GM12878 (cell line): ENCODE measurements around the gene DCLRE1B. TPM values are rescaled to one million over a fixed set of nuclear protein-coding genes. Genes with fewer than 3 reads are reported as not detected.
A peak's percentile ranks its signal among the peaks of the same experiment; 100 is the strongest.

Source experiments
- ATAC-seq: fragments of 200-7000 bp; cut with Tn5 transposase; 3 replicates; pipeline ENCODE4 v1.9.1; 2020; ENCODE audit warnings: mild to moderate bottlenecking, moderate library complexity
- BruUV-seq: library from RNA; stranded (reverse); fragments of 400-500 nt; replicated peaks from 2 replicates; lab custom pipeline; 2021; lab: Mats Ljungman, UMichigan
- CTCF ChIA-PET: fragments of 300-600 bp; sonication (Branson Sonifier 250); formaldehyde crosslinking; extraction: SDS; loops from one replicate; lab custom pipeline; 2021; ENCODE audit warnings: inconsistent platforms; lab: Yijun Ruan, JAX
- POLR2A ChIA-PET: fragments of 350-600 bp; formaldehyde crosslinking; extraction: SDS; loops from one replicate; lab custom pipeline; 2021; ENCODE audit warnings: inconsistent platforms; lab: Charles Lee
- RAD21 ChIA-PET: fragments of 300-600 bp; sonication (Branson Sonifier 250); formaldehyde crosslinking; loops from one replicate; lab custom pipeline; 2023; ENCODE audit warnings: antibody characterized with exemption; ENCODE audit not compliant: unreplicated experiment; lab: Charles Lee
- SMC1A ChIA-PET: fragments of 300-600 bp; sonication (Branson Sonifier 250); formaldehyde crosslinking; loops from one replicate; lab custom pipeline; 2023; ENCODE audit not compliant: unreplicated experiment, uncharacterized antibody; lab: Charles Lee
- DNase-seq: peaks from one replicate; pipeline ENCODE4 v3.0.0-alpha.2; 2011; ENCODE audit warnings: low read depth, low spot score
- FAIRE-seq: peaks from 3 replicates; lab custom pipeline; 2011; peaks lifted over from hg19 to GRCh38; lab: Jason Lieb, UNC
- H2AFZ ChIP-seq: 2 replicates; pipeline ENCODE4 v1.6.0; 2011; ENCODE audit warnings: low read depth, low read length, control low read depth; ENCODE audit not compliant: control insufficient read depth
- H3K27ac ChIP-seq: 2 replicates; pipeline ENCODE4 v1.5.1; 2011; ENCODE audit warnings: control low read depth; ENCODE audit not compliant: control insufficient read depth, insufficient read depth
- H3K27me3 ChIP-seq, 2 experiments: replicated peaks in 1 of 2; 2 replicates each; pipeline versions ENCODE4 v1.6.0 to v1.6.1; 2011; ENCODE audit warnings: low read length in 1 of 2; ENCODE audit not compliant: control insufficient read depth in 2 of 2, insufficient read depth in 2 of 2
- H3K36me3 ChIP-seq, 2 experiments: 2 replicates each; pipeline ENCODE4 v1.5.1; 2011; ENCODE audit warnings: low read length in 1 of 2; ENCODE audit not compliant: control insufficient read depth in 2 of 2, insufficient read depth in 2 of 2
- H3K4me1 ChIP-seq: 2 replicates; pipeline ENCODE4 v1.6.1; 2011; ENCODE audit warnings: mild to moderate bottlenecking, low read length, moderate library complexity, mixed read lengths; ENCODE audit not compliant: control insufficient read depth, insufficient read depth
- H3K4me2 ChIP-seq: 2 replicates; pipeline ENCODE4 v1.6.0; 2011; ENCODE audit warnings: control low read depth; ENCODE audit not compliant: control insufficient read depth, insufficient read depth
- H3K4me3 ChIP-seq: fragments of 200-600 bp; sonication (generic); 2 replicates; pipeline ENCODE4 v1.5.1; 2016
- H3K79me2 ChIP-seq: 2 replicates; pipeline ENCODE4 v1.6.0; 2011; ENCODE audit warnings: low read length; ENCODE audit not compliant: control insufficient read depth, insufficient read depth
- H3K9ac ChIP-seq: 2 replicates; pipeline ENCODE4 v1.8.0; 2011; ENCODE audit warnings: low read length, control low read depth, mixed read lengths; ENCODE audit not compliant: control insufficient read depth, insufficient read depth
- H3K9me3 ChIP-seq: replicated peaks from 3 replicates; pipeline ENCODE4 v1.5.1; 2011; ENCODE audit warnings: mild to moderate bottlenecking, low read length; ENCODE audit not compliant: control insufficient read depth, insufficient read depth
- H4K20me1 ChIP-seq: 2 replicates; pipeline ENCODE4 v1.6.0; 2011; ENCODE audit not compliant: control insufficient read depth, insufficient read depth
- CBX5 ChIP-seq: sonication (generic); IDR thresholded peaks from 2 replicates; pipeline ENCODE4 v1.6.1; 2016; ENCODE audit warnings: low read depth, moderate library complexity, mild to moderate bottlenecking, inconsistent platforms
- DPF2 ChIP-seq: fragments of 450-650 bp; IDR thresholded peaks from 2 replicates; pipeline ENCODE4 v1.6.1; 2017; ENCODE audit warnings: mild to moderate bottlenecking
- EED ChIP-seq: sonication (generic); IDR thresholded peaks from 2 replicates; pipeline ENCODE4 v1.6.1; 2016; ENCODE audit warnings: antibody characterized with exemption, low read depth
- ESRRA ChIP-seq: IDR thresholded peaks from 2 replicates; pipeline ENCODE4 v1.6.1; 2012; ENCODE audit warnings: mild to moderate bottlenecking, low read length, improper control_type of control experiment
- HSF1 ChIP-seq: fragments of 150-350 bp; IDR thresholded peaks from 2 replicates; pipeline ENCODE4 v1.6.1; 2014; ENCODE audit warnings: mild to moderate bottlenecking, low read depth, low read length
- IKZF1 ChIP-seq: fragments of 450-650 bp; conservative IDR thresholded peaks from 2 replicates; pipeline ENCODE4 v1.6.1; 2017; ENCODE audit warnings: antibody characterized with exemption, mild to moderate bottlenecking
- IRF5 ChIP-seq: fragments of 450-650 bp; IDR thresholded peaks from 2 replicates; pipeline ENCODE4 v1.6.1; 2017; ENCODE audit warnings: borderline replicate concordance
- PBX3 ChIP-seq: IDR thresholded peaks from 2 replicates; pipeline ENCODE4 v1.6.1; 2011; ENCODE audit warnings: mild to moderate bottlenecking, low read depth, low read length, moderate library complexity; ENCODE audit not compliant: insufficient replicate concordance
- RAD21 ChIP-seq: IDR thresholded peaks from 2 replicates; pipeline ENCODE4 v1.6.1; 2011; ENCODE audit warnings: mild to moderate bottlenecking, low read depth, low read length, moderate library complexity; ENCODE audit not compliant: insufficient read depth
- ZNF217 ChIP-seq: fragments of 450-650 bp; IDR thresholded peaks from 2 replicates; pipeline ENCODE4 v1.6.1; 2017; ENCODE audit warnings: antibody characterized with exemption, mild to moderate bottlenecking
- WGBS: methylation state at CpG from one replicate; pipeline ENCODE4 v1.1.6; 2016; ENCODE audit warnings: low lambda C conversion rate; ENCODE audit not compliant: insufficient replicate concordance, insufficient coverage; ENCODE audit errors: missing lambda C conversion rate; 5-methylcytosine and 5-hydroxymethylcytosine counted together
- in situ Hi-C: fragments of 300-500 bp; cut with MboI; formaldehyde crosslinking; loops from 9 replicates; pipeline ENCODE4 v1.14.3; 2018; ENCODE audit warnings: mixed read lengths
- intact Hi-C: fragments of 100-400 bp; cut with micrococcal nuclease; formaldehyde crosslinking; loops from one replicate; pipeline ENCODE4 v1.14.2; 2022; ENCODE audit not compliant: unreplicated experiment
- polyA plus RNA-seq, 11 experiments: library from polyadenylated mRNA; depleted of rRNA in 4 of 11; unstranded in 6 of 11; stranded (reverse) in 5 of 11; fragments of >200 nt; fragmentation: Nextera tagmentation in 4 of 11; fragmentation: Illumina TruSeq in 1 of 11; extraction: Ambion mirVana in 4 of 11; extraction: Trizol in 1 of 11; gene quantifications; 1 replicate in 1 of 11; 2 replicates in 10 of 11; pipeline versions ENCODE4 v1.2.1 to v1.2.3, GENCODE V29; 2011 to 2016; ENCODE audit warnings: inconsistent platforms in 2 of 11, missing spikeins in 2 of 11, low read depth in 1 of 11
- total RNA-seq, 4 experiments: library from RNA; depleted of rRNA in 3 of 4; stranded (reverse); fragments of >200 nt in 3 of 4; fragmentation: Illumina TruSeq in 1 of 4; extraction: Trizol in 1 of 4; gene quantifications; 2 replicates each; pipeline versions ENCODE4 v1.2.1 to v1.2.3, GENCODE V29; 2013 to 2021

DCLRE1B gene
- total and polyA plus RNA-seq, 10 of the 15 experiments (the other 5 are each of a cell fraction or from before 2014, with no cell fraction given), result 5.4 to 18.3 (median 13.4) TPM

GRCh38 chr1:113872219-113872935 lies 32.7 kb upstream of the DCLRE1B start (continued):
- no peak for TF ChIP-seq IRF5
- TF ChIP-seq CBX5, result no peak

DNA sequence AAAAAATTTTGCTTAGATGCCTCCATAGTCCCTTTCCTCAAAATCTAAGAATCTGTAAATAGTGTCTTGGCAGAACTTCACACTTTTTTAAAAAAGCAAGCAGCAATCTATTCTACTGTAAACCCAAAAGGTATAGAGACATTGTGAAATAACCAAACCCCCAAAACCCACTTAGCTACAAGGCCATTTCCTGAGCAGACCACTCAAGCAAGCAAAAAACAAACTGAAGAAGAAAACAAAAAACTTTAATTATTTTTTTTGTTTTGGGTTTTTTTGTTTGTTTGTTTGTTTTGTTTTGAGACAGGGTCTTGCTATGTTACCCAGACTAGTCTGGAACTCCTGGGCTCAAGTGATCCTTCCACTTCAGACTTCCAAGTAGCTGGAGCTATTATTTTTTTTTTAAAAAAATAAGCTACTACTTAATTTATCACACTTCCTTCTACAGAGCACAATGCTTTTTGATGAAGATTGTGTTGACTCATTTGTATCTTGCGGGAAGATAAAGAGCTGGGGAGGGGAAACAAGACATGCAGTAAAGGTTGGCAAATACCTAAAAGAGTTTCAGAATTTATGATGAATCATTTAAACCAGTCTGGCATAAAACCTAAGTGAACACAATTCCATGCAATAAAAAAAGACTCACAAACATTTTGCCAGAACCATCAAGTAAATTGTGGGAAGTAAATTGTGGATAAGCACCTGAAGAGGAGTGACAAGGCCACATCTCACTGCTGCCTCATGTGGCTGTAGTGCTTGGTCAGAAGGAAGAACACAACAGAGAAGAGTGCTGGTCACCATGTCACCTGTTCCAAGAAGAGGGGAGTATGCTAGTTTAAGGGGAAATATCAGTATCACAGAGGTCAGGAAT lies 30.9 kb upstream of the DCLRE1B start:
- H3K36me3 ChIP-seq, result no peaks in the 10 kb centered on the region
- CTCF ChIA-PET, result interaction anchor here (0.6 to 3.5 kb wide), 9 partner anchors 10 to 201 kb away, joined by 3 to 38 read pairs (median 5); partner anchors contain the start of genes AP4B1, DCLRE1B and RSBN1
- H2AFZ ChIP-seq, result peak overlapping the region; percentile 90
- FAIRE-seq, result peak; percentile 49
- H3K27ac ChIP-seq, result peak overlapping the region; percentile 79
- H3K4me3 ChIP-seq, result no peak overlapping the region
- WGBS, result 58% methylated on average over 1 of the region's 1 CpG
- H3K4me2 ChIP-seq, result peak overlapping the region; percentile 51
- SMC1A ChIA-PET, result interaction anchor here (0.6 to 15.2 kb wide), 11 partner anchors 8 to 115 kb away, joined by 3 to 396 read pairs (median 5); partner anchors contain the start of genes AP4B1, DCLRE1B and HIPK1
- H3K9me3 ChIP-seq, result no peaks in the 10 kb centered on the region
- POLR2A ChIA-PET, result interaction anchor here (0.9 to 10.4 kb wide), 4 partner anchors 12 to 30 kb away, joined by 4 to 111 read pairs (median 5); partner anchors contain the start of gene AP4B1
- intact Hi-C loops, result loop anchor here (1.0 kb wide), 1 partner anchor 31 kb away; the partner anchor contains the start of gene DCLRE1B
- peak; percentile 57 for ATAC-seq
- peaks cover 46% of the 10 kb centered on the region for H3K4me1 ChIP-seq
- H3K27me3 ChIP-seq, result no peaks in the 10 kb centered on the region
- in situ Hi-C loops, result no loop called here
- no peaks in the 10 kb centered on the region for H4K20me1 ChIP-seq
- H3K79me2 ChIP-seq, result peaks cover 23% of the 10 kb centered on the region
- peak; percentile 58 for DNase-seq
- no TSS peak for BruUV-seq
- no peak overlapping the region; the same call in 1 of the 2 replicates for H3K9ac ChIP-seq
- RAD21 ChIA-PET, result interaction anchor here (0.9 to 9.7 kb wide), 8 partner anchors 9 to 63 kb away, joined by 3 to 189 read pairs (median 4); partner anchors contain the start of genes AP4B1, DCLRE1B and HIPK1
- 0 out of 2 replicates have a peak, but pooled peaks have one; percentile 37 for TF ChIP-seq EED
- TF ChIP-seq DPF2, result no peak; the same call in 1 of the 2 replicates
- no peak for TF ChIP-seq ZNF217
- no peak for TF ChIP-seq HSF1
- TF ChIP-seq PBX3, result no peak
- peak; percentile 56 for TF ChIP-seq IKZF1
- TF ChIP-seq ESRRA, result no peak
- peak; percentile 30; the same call in 1 of the 2 replicates for TF ChIP-seq RAD21
